Breast epithelium (tissue), 4 donors: ENCODE results near the gene TRMT61A. TPM values are rescaled to one million over a fixed set of nuclear protein-coding genes. Genes with fewer than 3 reads are reported as not detected.

ENCODE experiments used
- DNase-seq, 2 donors: peaks; one replicate each; pipeline ENCODE4 v3.0.0-alpha.2; 2019; ENCODE audit warnings: low spot score in 2 of 2
- H3K27ac ChIP-seq, 2 donors: fragments of 200-600 bp; sonication (generic) in 1 of 2; one replicate each; pipeline ENCODE4 v1.5.1; 2016 to 2019; ENCODE audit warnings: mild to moderate bottlenecking in 1 of 2
- H3K27me3 ChIP-seq, 2 donors: fragments of 200-600 bp; sonication (generic) in 1 of 2; one replicate each; pipeline versions ENCODE4 v1.5.1 to v1.6.0; 2017 to 2019; ENCODE audit warnings: control low read depth in 1 of 2, mild to moderate bottlenecking in 1 of 2
- H3K36me3 ChIP-seq: fragments of 200-600 bp; one replicate; pipeline ENCODE4 v1.5.1; 2019
- H3K4me1 ChIP-seq, 2 donors: fragments of 200-600 bp; sonication (generic); one replicate each; pipeline ENCODE4 v1.5.1; 2016 to 2019; ENCODE audit warnings: control low read depth in 1 of 2
- H3K4me3 ChIP-seq, 3 donors: fragments of 200-600 bp; sonication (generic); 1 replicate in 2 of 3; 2 replicates in 1 of 3; pipeline ENCODE4 v1.5.1; 2016 to 2019; ENCODE audit warnings: mild to moderate bottlenecking in 3 of 3, moderate library complexity in 2 of 3
- H3K9me3 ChIP-seq, 2 donors: fragments of 200-600 bp; sonication (generic) in 1 of 2; one replicate each; pipeline ENCODE4 v1.5.1; 2016 to 2019; ENCODE audit warnings: control low read depth in 1 of 2
- POLR2A ChIP-seq: fragments of 450-650 bp; IDR thresholded peaks from one replicate; pipeline ENCODE4 v1.6.1; 2016; ENCODE audit warnings: antibody characterized with exemption, mild to moderate bottlenecking, moderate library complexity
- POLR2AphosphoS5 ChIP-seq, 3 donors: sonication (generic); formaldehyde crosslinking; IDR thresholded peaks; one replicate each; pipeline ENCODE4 v1.6.1; 2017; ENCODE audit warnings: antibody characterized with exemption in 3 of 3
- intact Hi-C: fragments of 100-400 bp; cut with DNase I; formaldehyde crosslinking; loops from one replicate; pipeline ENCODE4 v1.15.1; 2023; ENCODE audit warnings: low total_unique reads
- total RNA-seq, 3 donors: library from RNA; depleted of rRNA; stranded (reverse); fragments of >200 nt; gene quantifications; one replicate each; pipeline ENCODE4 v1.1.0, GENCODE V29; 2016
- TF ChIP-seq, protein P1 (sequence below), 3 donors: fragments of 450-650 bp; IDR thresholded peaks; one replicate each; pipeline ENCODE4 v1.5.1; 2016 to 2017; ENCODE audit warnings: antibody characterized with exemption in 3 of 3, mild to moderate bottlenecking in 3 of 3, moderate library complexity in 3 of 3

The TRMT61A gene
- total RNA-seq, 3 donors from 2014 or later, result 10.7 to 17.7 (median 11.3) TPM

DNA sequence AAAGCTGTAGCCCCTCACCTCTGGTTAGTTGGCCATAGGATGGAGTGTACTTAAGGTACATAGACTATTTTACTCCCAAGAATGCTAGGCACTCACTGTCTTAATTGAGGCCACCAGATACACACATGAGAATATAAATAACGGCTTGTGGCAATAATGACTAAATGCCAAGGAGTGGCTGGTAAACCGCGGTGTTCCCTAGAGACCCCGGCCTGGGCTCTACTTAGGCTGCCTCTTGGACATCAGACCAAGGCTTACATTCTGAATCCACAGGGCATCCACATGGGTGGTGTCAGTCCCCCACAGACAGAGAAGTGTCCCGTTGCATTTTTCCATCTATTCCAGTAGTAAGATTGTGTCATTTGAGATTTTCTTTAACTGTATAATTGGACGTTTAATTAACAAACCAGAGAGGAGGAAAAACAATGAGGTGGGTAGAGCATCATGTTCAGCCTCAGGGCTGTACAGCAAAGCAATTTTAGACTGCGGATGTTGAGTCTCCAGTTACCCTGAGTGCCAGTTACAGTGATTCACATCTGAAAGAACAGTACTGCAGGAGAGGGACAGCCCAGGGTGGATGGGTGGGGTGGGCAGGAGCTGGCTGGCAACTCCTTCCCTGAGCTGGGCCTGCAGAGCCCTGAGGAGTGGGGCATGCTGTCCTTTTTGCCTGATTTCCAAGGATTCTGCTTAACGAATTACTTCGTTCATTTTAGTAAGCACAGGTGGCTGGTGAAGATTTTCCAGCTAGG, 26.9 kb upstream of the TRMT61A start:
- no peaks in the 10 kb centered on the region for H3K4me1 ChIP-seq
- TF ChIP-seq POLR2A (no peak), POLR2AphosphoS5 (IDR thresholded peaks at IDR 0.05) (no peak)
- TF ChIP-seq, protein P1, sequence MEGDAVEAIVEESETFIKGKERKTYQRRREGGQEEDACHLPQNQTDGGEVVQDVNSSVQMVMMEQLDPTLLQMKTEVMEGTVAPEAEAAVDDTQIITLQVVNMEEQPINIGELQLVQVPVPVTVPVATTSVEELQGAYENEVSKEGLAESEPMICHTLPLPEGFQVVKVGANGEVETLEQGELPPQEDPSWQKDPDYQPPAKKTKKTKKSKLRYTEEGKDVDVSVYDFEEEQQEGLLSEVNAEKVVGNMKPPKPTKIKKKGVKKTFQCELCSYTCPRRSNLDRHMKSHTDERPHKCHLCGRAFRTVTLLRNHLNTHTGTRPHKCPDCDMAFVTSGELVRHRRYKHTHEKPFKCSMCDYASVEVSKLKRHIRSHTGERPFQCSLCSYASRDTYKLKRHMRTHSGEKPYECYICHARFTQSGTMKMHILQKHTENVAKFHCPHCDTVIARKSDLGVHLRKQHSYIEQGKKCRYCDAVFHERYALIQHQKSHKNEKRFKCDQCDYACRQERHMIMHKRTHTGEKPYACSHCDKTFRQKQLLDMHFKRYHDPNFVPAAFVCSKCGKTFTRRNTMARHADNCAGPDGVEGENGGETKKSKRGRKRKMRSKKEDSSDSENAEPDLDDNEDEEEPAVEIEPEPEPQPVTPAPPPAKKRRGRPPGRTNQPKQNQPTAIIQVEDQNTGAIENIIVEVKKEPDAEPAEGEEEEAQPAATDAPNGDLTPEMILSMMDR (IDR thresholded peaks at IDR 0.05), result no peak
- no peak overlapping the region for H3K4me3 ChIP-seq
- H3K27me3 ChIP-seq, result no peaks in the 10 kb centered on the region
- intact Hi-C loops, result loop anchor here (5.0 kb wide), 1 partner anchor 655 kb away; no protein-coding TSS in a partner anchor
- no peak for DNase-seq
- H3K36me3 ChIP-seq, result no peaks in the 10 kb centered on the region
- no peaks in the 10 kb centered on the region for H3K9me3 ChIP-seq
- H3K27ac ChIP-seq, result no peak overlapping the region

DNA sequence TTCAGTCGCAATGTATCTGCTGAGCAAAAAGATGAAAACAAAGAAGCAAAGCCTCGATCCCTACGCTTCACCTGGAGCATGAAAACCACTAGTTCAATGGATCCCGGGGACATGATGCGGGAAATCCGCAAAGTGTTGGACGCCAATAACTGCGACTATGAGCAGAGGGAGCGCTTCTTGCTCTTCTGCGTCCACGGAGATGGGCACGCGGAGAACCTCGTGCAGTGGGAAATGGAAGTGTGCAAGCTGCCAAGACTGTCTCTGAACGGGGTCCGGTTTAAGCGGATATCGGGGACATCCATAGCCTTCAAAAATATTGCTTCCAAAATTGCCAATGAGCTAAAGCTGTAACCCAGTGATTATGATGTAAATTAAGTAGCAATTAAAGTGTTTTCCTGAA, 26.1 kb upstream of the TRMT61A start:
- Histone ChIP-seq H3K27ac (no peak overlapping the region), H3K4me1 (no peaks in the 10 kb centered on the region), H3K27me3 (no peaks in the 10 kb centered on the region), H3K4me3 (no peak overlapping the region), H3K36me3 (no peaks in the 10 kb centered on the region), H3K9me3 (no peaks in the 10 kb centered on the region)
- TF ChIP-seq POLR2AphosphoS5 (IDR thresholded peaks at IDR 0.05), result no peak
- TF ChIP-seq POLR2A, result no peak
- TF ChIP-seq, protein P1 (IDR thresholded peaks at IDR 0.05), result no peak
- DNase-seq, result no peak
- intact Hi-C loops, result loop anchor here (5.0 kb wide), 1 partner anchor 654 kb away; no protein-coding TSS in a partner anchor

DNA sequence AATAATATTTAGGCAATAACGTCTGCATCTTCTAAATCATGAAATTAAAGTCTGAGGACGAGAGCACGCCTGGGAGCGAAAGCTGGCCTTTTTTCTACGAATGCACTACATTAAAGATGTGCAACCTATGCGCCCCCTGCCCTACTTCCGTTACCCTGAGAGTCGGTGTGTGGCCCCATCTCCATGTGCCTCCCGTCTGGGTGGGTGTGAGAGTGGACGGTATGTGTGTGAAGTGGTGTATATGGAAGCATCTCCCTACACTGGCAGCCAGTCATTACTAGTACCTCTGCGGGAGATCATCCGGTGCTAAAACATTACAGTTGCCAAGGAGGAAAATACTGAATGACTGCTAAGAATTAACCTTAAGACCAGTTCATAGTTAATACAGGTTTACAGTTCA, 25.7 kb upstream of the TRMT61A start:
- TF ChIP-seq POLR2AphosphoS5 (IDR thresholded peaks at IDR 0.05) (no peak), POLR2A (no peak)
- TF ChIP-seq, protein P1 (IDR thresholded peaks at IDR 0.05), result no peak
- Histone ChIP-seq H3K4me3 (no peak overlapping the region), H3K9me3 (no peaks in the 10 kb centered on the region), H3K27me3 (no peaks in the 10 kb centered on the region), H3K27ac (no peak overlapping the region), H3K4me1 (no peaks in the 10 kb centered on the region), H3K36me3 (no peaks in the 10 kb centered on the region)
- intact Hi-C loops, result loop anchor here (5.0 kb wide), 1 partner anchor 654 kb away; no protein-coding TSS in a partner anchor
- DNase-seq, result no peak

DNA sequence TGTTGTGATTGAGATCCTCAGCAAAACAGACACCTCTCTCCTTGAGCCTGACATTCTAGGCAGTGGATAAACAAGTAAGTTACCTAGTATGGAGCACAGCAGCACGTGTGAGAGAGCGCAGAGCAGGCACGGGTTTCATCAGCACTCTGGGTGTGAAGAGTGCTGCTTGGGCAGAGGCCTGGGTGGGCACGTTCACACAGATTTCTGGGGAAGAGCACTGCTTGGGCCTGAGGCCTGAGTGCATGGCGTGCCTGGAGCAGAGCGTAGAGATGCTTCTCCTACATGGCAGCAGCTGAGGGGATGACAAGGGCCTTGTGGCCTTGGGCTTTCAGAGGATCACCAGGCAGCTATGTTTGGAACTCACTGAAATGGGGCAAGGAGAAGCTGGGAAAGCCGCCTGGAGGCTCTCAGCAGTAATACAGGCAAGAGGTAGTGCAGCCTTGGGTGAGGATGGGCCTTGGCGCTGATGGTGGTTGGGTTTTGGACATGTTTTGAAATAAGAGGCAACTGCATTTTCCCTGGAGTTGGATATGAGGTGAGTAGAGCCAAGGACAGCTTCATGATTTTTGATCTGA, 23.9 kb upstream of the TRMT61A start:
- Histone ChIP-seq H3K9me3 (no peaks in the 10 kb centered on the region), H3K27ac (no peak overlapping the region), H3K4me1 (no peaks in the 10 kb centered on the region), H3K36me3 (no peaks in the 10 kb centered on the region), H3K27me3 (no peaks in the 10 kb centered on the region), H3K4me3 (no peak overlapping the region)
- intact Hi-C loops, result loop anchor here (5.0 kb wide), 1 partner anchor 652 kb away; no protein-coding TSS in a partner anchor
- no peak for DNase-seq
- TF ChIP-seq, protein P1 (IDR thresholded peaks at IDR 0.05), result no peak
- TF ChIP-seq POLR2A (no peak), POLR2AphosphoS5 (IDR thresholded peaks at IDR 0.05) (no peak)

DNA sequence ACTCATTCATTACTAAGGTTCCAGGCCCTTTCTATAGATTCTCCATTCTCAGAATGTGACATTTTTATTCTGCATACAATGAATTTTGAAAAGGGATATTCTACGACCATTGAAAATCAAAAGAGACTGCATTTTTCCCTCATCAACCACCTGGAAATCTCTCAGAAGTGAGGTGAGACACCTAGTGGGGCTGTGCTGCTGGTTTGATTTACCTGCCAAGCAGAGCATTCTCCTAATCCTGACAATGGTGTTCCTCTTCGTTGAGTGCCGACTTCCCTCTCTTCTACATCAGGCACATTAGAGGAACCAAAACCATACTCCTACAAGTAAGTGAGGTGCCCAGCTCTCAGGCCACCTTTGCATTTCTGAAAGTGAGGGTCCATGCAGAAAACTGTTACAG, 21.2 kb upstream of the TRMT61A start:
- no peak for DNase-seq
- no peak overlapping the region for H3K4me3 ChIP-seq
- H3K36me3 ChIP-seq, result no peaks in the 10 kb centered on the region
- H3K27me3 ChIP-seq, result no peaks in the 10 kb centered on the region
- H3K27ac ChIP-seq, result no peak overlapping the region
- H3K9me3 ChIP-seq, result no peaks in the 10 kb centered on the region
- intact Hi-C loops, result no loop called here
- TF ChIP-seq POLR2A (no peak), POLR2AphosphoS5 (IDR thresholded peaks at IDR 0.05) (no peak)
- TF ChIP-seq, protein P1 (IDR thresholded peaks at IDR 0.05), result no peak
- peaks cover 0 to 4% of the 10 kb centered on the region in 2 donors for H3K4me1 ChIP-seq
